AG09319 (cell line): Measurements from ENCODE around the gene SPOP.

Experiments
- DNase-seq: peaks from one replicate; pipeline ENCODE4 v3.0.0-alpha.2; 2010; ENCODE audit warnings: low read depth; ENCODE audit errors: extremely low read depth
- TF ChIP-seq, protein P1 (sequence below): IDR thresholded peaks from 2 replicates; pipeline ENCODE4 v1.5.1; 2011; ENCODE audit warnings: low read depth, mild to moderate bottlenecking, inconsistent platforms, low read length, moderate library complexity

The SPOP gene

DNA sequence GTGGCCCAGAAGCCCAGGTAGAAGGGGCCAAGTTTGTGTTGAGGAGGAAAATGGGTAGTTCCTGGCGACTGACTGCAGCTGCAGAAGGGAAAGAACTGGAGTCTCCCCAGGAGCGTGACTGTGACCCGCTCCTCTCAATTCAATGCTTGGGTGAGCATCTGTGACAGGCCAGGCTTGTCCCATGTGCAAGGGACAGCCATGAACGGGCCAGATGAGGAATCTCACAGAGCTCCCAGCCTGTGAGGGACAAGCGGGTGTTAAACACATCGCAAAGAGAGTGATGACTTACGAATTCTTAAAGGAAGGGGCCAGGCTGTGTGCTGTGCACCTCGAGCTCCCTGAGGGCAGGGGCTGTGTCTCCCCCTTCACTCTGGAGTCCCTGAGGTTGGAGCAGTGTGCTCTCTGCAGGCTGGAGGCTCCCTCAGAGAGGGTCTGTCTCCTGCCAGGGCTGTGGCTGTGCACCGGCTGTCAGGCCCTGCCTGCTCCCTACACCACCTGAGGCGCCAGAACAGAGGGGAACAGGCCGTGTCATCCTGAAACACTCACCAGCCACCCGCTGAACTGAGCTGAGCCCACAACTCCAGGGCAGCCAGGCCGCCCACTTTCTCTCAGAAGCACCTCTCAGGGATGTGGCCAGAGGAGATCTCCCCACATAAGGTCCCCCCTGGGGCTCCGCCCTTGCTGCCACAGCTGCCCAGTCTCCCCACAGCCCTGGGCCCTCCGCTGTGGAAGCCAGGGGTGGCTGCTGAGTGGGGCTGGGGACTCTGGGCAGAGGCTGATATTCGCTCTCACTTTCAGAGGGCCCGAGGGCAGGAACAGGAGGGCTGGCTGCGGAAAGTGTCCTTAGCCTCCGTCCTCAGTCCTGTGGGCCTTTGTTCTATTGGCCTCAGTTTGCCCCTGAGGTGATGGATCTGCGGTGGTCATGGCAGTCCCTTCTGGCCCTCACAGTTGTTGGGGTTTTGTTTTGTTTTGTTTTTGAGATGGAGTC is 127.9 kb downstream of the SPOP start:
- no peak for DNase-seq
- TF ChIP-seq, protein P1, sequence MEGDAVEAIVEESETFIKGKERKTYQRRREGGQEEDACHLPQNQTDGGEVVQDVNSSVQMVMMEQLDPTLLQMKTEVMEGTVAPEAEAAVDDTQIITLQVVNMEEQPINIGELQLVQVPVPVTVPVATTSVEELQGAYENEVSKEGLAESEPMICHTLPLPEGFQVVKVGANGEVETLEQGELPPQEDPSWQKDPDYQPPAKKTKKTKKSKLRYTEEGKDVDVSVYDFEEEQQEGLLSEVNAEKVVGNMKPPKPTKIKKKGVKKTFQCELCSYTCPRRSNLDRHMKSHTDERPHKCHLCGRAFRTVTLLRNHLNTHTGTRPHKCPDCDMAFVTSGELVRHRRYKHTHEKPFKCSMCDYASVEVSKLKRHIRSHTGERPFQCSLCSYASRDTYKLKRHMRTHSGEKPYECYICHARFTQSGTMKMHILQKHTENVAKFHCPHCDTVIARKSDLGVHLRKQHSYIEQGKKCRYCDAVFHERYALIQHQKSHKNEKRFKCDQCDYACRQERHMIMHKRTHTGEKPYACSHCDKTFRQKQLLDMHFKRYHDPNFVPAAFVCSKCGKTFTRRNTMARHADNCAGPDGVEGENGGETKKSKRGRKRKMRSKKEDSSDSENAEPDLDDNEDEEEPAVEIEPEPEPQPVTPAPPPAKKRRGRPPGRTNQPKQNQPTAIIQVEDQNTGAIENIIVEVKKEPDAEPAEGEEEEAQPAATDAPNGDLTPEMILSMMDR = no peak

DNA sequence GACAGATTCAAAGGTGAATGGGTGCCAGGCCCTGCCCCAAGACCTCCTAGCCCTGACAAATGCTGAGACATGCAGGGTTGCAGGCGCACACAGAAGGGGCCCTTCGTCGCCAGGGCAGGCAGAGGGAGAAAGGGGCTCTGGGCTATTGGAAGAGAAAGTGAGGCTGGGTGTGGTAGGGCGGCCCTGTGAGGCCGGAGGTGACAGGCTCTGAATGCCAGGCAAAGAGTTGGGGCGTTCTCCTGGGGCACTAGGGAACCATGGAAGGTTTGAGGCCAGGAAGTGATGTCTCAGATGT is 128.6 kb downstream of the SPOP start:
- DNase-seq = no peak
- TF ChIP-seq, protein P1 = no peak
